K562 (cell line): ENCODE measurements around the gene WDR90. TPM values are rescaled to one million over a fixed set of nuclear protein-coding genes. Genes with fewer than 3 reads are reported as not detected.

Experiments
- CBX5 ChIP-seq: IDR thresholded peaks from 2 replicates; pipeline ENCODE4 v1.6.1; 2014; ENCODE audit warnings: low read depth, borderline replicate concordance
- MEF2A ChIP-seq: IDR thresholded peaks from 2 replicates; pipeline ENCODE4 v1.6.1; 2011; ENCODE audit warnings: low read depth, mild to moderate bottlenecking, low read length, moderate library complexity; ENCODE audit not compliant: control insufficient read depth
- PHB2 ChIP-seq: fragments of 450-650 bp; IDR thresholded peaks from 2 replicates; pipeline ENCODE4 v1.6.1; 2017; ENCODE audit warnings: low read depth
- TAF15 ChIP-seq: fragments of 200-400 bp; formaldehyde crosslinking; IDR thresholded peaks from 2 replicates; pipeline ENCODE4 v1.6.1; 2017; ENCODE audit warnings: mild to moderate bottlenecking, low read depth, low read length, moderate library complexity
- ZNF778 ChIP-seq: fragments of 450-650 bp; formaldehyde crosslinking; IDR thresholded peaks from 2 replicates; pipeline ENCODE4 v1.4.0; 2020; ENCODE audit warnings: mild to moderate bottlenecking, moderate library complexity
- polyA plus RNA-seq, 8 experiments: library from polyadenylated mRNA; depleted of rRNA in 4 of 8; stranded (reverse) in 5 of 8; unstranded in 3 of 8; fragments of >200 nt; fragmentation: Nextera tagmentation in 2 of 8; fragmentation: Illumina TruSeq in 1 of 8; extraction: Ambion mirVana in 2 of 8; extraction: Trizol in 1 of 8; gene quantifications; 2 replicates each; pipeline versions ENCODE4 v1.2.1 to v1.2.3, GENCODE V29; 2011 to 2014; ENCODE audit warnings: inconsistent platforms in 1 of 8, missing spikeins in 1 of 8
- total RNA-seq, 7 experiments: library from RNA; depleted of rRNA in 6 of 7; stranded (reverse); fragments of >200 nt in 6 of 7; fragmentation: Illumina TruSeq in 2 of 7; extraction: Trizol in 2 of 7; gene quantifications; 2 replicates each; pipeline versions ENCODE4 v1.2.1 to v1.2.3, GENCODE V29; 2011 to 2021; ENCODE audit warnings: low replicate concordance in 1 of 7
- TF ChIP-seq, protein P1 (sequence below): fragments of 250-450 bp; sonication (Bioruptor Pico); IDR thresholded peaks from 2 replicates; pipeline ENCODE4 v1.8.0; 2021; ENCODE audit warnings: moderate library complexity, mild to moderate bottlenecking, inconsistent platforms
- TF ChIP-seq, protein P2 (sequence below): sonication (generic); formaldehyde crosslinking; IDR thresholded peaks from 2 replicates; pipeline ENCODE4 v1.8.0; 2022; ENCODE audit warnings: mild to moderate bottlenecking, missing genetic modification reagents, borderline replicate concordance
- TF ChIP-seq, protein P3 (sequence below): fragments of 450-650 bp; IDR thresholded peaks from 2 replicates; pipeline ENCODE4 v1.6.1; 2016; ENCODE audit warnings: mild to moderate bottlenecking, moderate library complexity

The WDR90 gene
- total and polyA plus RNA-seq, 9 of the 15 experiments (the other 6 are each of a cell fraction or from before 2014, with no cell fraction given): 0.44 to 12.6 (median 3.3) TPM

DNA sequence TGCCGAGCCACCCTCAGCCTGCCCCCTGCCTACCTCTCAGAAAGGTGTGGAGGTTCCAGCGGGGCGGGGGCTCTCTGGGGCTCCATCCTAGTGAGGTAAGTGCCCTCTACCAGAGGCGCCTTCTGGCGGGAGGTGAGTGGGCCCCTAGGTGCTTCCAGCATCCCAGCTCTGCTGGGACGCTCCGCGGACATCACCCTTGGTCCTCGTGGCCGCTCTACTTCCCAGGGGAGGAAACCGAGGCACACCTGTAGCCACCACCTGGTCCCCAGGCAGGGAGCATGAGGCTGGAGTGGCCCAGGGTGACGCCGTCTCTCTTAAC lies 6.2 kb upstream of the WDR90 start (continued):
- TF ChIP-seq, protein P1, sequence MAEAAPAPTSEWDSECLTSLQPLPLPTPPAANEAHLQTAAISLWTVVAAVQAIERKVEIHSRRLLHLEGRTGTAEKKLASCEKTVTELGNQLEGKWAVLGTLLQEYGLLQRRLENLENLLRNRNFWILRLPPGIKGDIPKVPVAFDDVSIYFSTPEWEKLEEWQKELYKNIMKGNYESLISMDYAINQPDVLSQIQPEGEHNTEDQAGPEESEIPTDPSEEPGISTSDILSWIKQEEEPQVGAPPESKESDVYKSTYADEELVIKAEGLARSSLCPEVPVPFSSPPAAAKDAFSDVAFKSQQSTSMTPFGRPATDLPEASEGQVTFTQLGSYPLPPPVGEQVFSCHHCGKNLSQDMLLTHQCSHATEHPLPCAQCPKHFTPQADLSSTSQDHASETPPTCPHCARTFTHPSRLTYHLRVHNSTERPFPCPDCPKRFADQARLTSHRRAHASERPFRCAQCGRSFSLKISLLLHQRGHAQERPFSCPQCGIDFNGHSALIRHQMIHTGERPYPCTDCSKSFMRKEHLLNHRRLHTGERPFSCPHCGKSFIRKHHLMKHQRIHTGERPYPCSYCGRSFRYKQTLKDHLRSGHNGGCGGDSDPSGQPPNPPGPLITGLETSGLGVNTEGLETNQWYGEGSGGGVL (CRISPR knock-in tag): no peak
- TF ChIP-seq ZNF778 (CRISPR knock-in tag): no peak
- no peak for TF ChIP-seq TAF15
- TF ChIP-seq PHB2: no peak
- TF ChIP-seq, protein P2, sequence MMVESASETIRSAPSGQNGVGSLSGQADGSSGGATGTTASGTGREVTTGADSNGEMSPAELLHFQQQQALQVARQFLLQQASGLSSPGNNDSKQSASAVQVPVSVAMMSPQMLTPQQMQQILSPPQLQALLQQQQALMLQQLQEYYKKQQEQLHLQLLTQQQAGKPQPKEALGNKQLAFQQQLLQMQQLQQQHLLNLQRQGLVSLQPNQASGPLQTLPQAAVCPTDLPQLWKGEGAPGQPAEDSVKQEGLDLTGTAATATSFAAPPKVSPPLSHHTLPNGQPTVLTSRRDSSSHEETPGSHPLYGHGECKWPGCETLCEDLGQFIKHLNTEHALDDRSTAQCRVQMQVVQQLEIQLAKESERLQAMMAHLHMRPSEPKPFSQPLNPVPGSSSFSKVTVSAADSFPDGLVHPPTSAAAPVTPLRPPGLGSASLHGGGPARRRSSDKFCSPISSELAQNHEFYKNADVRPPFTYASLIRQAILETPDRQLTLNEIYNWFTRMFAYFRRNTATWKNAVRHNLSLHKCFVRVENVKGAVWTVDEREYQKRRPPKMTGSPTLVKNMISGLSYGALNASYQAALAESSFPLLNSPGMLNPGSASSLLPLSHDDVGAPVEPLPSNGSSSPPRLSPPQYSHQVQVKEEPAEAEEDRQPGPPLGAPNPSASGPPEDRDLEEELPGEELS: no peak
- TF ChIP-seq, protein P3, sequence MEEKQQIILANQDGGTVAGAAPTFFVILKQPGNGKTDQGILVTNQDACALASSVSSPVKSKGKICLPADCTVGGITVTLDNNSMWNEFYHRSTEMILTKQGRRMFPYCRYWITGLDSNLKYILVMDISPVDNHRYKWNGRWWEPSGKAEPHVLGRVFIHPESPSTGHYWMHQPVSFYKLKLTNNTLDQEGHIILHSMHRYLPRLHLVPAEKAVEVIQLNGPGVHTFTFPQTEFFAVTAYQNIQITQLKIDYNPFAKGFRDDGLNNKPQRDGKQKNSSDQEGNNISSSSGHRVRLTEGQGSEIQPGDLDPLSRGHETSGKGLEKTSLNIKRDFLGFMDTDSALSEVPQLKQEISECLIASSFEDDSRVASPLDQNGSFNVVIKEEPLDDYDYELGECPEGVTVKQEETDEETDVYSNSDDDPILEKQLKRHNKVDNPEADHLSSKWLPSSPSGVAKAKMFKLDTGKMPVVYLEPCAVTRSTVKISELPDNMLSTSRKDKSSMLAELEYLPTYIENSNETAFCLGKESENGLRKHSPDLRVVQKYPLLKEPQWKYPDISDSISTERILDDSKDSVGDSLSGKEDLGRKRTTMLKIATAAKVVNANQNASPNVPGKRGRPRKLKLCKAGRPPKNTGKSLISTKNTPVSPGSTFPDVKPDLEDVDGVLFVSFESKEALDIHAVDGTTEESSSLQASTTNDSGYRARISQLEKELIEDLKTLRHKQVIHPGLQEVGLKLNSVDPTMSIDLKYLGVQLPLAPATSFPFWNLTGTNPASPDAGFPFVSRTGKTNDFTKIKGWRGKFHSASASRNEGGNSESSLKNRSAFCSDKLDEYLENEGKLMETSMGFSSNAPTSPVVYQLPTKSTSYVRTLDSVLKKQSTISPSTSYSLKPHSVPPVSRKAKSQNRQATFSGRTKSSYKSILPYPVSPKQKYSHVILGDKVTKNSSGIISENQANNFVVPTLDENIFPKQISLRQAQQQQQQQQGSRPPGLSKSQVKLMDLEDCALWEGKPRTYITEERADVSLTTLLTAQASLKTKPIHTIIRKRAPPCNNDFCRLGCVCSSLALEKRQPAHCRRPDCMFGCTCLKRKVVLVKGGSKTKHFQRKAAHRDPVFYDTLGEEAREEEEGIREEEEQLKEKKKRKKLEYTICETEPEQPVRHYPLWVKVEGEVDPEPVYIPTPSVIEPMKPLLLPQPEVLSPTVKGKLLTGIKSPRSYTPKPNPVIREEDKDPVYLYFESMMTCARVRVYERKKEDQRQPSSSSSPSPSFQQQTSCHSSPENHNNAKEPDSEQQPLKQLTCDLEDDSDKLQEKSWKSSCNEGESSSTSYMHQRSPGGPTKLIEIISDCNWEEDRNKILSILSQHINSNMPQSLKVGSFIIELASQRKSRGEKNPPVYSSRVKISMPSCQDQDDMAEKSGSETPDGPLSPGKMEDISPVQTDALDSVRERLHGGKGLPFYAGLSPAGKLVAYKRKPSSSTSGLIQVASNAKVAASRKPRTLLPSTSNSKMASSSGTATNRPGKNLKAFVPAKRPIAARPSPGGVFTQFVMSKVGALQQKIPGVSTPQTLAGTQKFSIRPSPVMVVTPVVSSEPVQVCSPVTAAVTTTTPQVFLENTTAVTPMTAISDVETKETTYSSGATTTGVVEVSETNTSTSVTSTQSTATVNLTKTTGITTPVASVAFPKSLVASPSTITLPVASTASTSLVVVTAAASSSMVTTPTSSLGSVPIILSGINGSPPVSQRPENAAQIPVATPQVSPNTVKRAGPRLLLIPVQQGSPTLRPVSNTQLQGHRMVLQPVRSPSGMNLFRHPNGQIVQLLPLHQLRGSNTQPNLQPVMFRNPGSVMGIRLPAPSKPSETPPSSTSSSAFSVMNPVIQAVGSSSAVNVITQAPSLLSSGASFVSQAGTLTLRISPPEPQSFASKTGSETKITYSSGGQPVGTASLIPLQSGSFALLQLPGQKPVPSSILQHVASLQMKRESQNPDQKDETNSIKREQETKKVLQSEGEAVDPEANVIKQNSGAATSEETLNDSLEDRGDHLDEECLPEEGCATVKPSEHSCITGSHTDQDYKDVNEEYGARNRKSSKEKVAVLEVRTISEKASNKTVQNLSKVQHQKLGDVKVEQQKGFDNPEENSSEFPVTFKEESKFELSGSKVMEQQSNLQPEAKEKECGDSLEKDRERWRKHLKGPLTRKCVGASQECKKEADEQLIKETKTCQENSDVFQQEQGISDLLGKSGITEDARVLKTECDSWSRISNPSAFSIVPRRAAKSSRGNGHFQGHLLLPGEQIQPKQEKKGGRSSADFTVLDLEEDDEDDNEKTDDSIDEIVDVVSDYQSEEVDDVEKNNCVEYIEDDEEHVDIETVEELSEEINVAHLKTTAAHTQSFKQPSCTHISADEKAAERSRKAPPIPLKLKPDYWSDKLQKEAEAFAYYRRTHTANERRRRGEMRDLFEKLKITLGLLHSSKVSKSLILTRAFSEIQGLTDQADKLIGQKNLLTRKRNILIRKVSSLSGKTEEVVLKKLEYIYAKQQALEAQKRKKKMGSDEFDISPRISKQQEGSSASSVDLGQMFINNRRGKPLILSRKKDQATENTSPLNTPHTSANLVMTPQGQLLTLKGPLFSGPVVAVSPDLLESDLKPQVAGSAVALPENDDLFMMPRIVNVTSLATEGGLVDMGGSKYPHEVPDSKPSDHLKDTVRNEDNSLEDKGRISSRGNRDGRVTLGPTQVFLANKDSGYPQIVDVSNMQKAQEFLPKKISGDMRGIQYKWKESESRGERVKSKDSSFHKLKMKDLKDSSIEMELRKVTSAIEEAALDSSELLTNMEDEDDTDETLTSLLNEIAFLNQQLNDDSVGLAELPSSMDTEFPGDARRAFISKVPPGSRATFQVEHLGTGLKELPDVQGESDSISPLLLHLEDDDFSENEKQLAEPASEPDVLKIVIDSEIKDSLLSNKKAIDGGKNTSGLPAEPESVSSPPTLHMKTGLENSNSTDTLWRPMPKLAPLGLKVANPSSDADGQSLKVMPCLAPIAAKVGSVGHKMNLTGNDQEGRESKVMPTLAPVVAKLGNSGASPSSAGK: no peak
- no peak for TF ChIP-seq CBX5
- TF ChIP-seq MEF2A: no peak
- TF ChIP-seq, all 486 proteins: peak for 0
